ENCODE measurements around the gene FSD2. TPM values are rescaled to one million over a fixed set of nuclear protein-coding genes. Genes with fewer than 3 reads are reported as not detected.
A peak's percentile ranks its signal among the peaks of the same experiment; 100 is the strongest.

FSD2 gene
- total RNA-seq, 1 experiment from 2014 or later: not detected

DNA sequence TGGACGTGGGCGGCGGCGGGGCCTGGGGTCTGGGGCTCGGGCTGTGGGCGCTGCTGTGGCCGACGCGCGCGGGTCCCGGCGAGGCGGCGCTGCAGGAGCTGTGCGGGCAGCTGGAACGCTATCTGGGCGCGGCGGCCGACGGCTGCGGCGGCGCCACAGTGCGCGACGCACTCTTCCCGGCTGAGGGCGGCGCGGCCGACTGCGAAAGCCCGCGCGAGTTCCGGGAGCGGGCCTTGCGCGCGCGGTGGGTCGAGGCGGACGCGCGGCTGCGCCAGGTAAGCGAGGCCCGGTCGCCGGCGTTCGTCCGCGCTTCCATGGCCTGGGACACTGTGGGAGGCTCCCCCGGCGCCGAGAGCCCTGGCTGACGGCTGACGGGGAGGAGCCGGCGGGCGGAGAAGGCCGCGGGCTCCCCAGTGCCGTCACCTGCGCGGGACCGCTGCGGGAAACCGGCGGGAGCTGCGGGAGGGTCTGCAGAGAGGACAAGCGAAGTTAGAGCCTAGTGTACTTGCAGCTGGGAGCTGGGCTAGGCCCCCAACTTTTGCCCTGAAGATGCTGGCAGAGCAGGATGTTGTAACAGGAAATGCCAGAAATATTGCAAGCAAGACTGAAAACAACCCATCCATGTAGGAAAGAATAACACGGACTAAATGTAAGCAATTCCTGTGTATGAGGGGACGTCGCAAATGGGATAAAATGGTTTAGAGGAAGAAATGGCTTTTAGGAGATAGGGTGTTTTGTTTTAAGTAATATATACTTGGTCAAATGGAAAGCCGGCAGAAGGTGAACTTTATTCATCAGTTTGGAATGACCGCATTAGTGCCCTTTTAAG, 4.4 kb upstream of the FSD2 start:
- DNase-seq (peak; percentile 39), ATAC-seq (peak; percentile 33)
- peaks cover 2% of the 10 kb centered on the region; the same call in 1 of the 2 replicates for H3K36me3 ChIP-seq (ENCODE audit: low read depth, low read length)
- peak overlapping the region; percentile 6 for H3K27ac ChIP-seq (ENCODE audit: low read length)
- H3K4me2 ChIP-seq (ENCODE audit: low read length): peak overlapping the region; percentile 82
- no peaks in the 10 kb centered on the region for H3K9me3 ChIP-seq (ENCODE audit: low read length)
- peak overlapping the region; percentile 89 for H3K9ac ChIP-seq (ENCODE audit: low read length)
- TF ChIP-seq CTCF (conservative IDR thresholded peaks at IDR 0.05; ENCODE audit: low read depth, low read length) (no peak), EZH2phosphoT487 (IDR thresholded peaks at IDR 0.05; ENCODE audit: borderline replicate concordance, low read length) (no peak), EZH2 (IDR thresholded peaks at IDR 0.05; ENCODE audit: low read length, unreplicated experiment) (no peak)
- peaks cover 16% of the 10 kb centered on the region for H3K4me1 ChIP-seq (ENCODE audit: insufficient read depth, low read length)
- H3K9me2 ChIP-seq (replicated peaks; ENCODE audit: low read length): no peaks in the 10 kb centered on the region
- H3F3A ChIP-seq (ENCODE audit: low read length, unreplicated experiment): no peaks in the 10 kb centered on the region
- H4K20me1 ChIP-seq (ENCODE audit: low read length): 0 out of 2 replicates have a peak, but pooled peaks cover 5% of the 10 kb centered on the region
- ChIA-PET CTCF (interaction anchor here (0.6 kb wide), 1 partner anchor 175 kb away, joined by 3 read pairs; no protein-coding TSS in a partner anchor), POLR2A (ENCODE audit: unreplicated experiment) (interaction anchor here (0.6 kb wide), 1 partner anchor 59 kb away, joined by 3 read pairs; no protein-coding TSS in a partner anchor)
- H3K4me3 ChIP-seq (ENCODE audit: low read length): peak overlapping the region; percentile 90
- no peaks in the 10 kb centered on the region for H3K27me3 ChIP-seq (ENCODE audit: low read length)
- H3K79me2 ChIP-seq (ENCODE audit: low read length): peaks cover 35% of the 10 kb centered on the region
- intact Hi-C loops (cut with micrococcal nuclease): no loop called here
- no TSS peak for BruUV-seq (replicated peaks)
- H2AFZ ChIP-seq (ENCODE audit: low read length): peak overlapping the region; percentile 54

GRCh38 chr15:82809308-82810060, 3.6 kb upstream of the FSD2 start, which contains the start of gene WHAMM:
Gene WHAMM, plus strand, starts transcription at chr15:82809628. Its CDS starts 99 bp downstream, at chr15:82809727.
- Histone ChIP-seq H3K9me3 (ENCODE audit: low read length) (no peaks in the 10 kb centered on the region), H3K79me2 (ENCODE audit: low read length) (peaks cover 33% of the 10 kb centered on the region), H3K27me3 (ENCODE audit: low read length) (no peaks in the 10 kb centered on the region), H2AFZ (ENCODE audit: low read length) (peak within 1 kb of the TSS; percentile 86), H3K4me2 (ENCODE audit: low read length) (peak within 1 kb of the TSS; percentile 82), H3K4me3 (ENCODE audit: low read length) (peak within 1 kb of the TSS; percentile 90), H4K20me1 (ENCODE audit: low read length) (0 out of 2 replicates have a peak, but pooled peaks cover 5% of the 10 kb centered on the region), H3K4me1 (ENCODE audit: insufficient read depth, low read length) (peaks cover 16% of the 10 kb centered on the region), H3K27ac (ENCODE audit: low read length) (peak within 1 kb of the TSS; percentile 75), H3K9me2 (replicated peaks; ENCODE audit: low read length) (no peaks in the 10 kb centered on the region), H3K36me3 (ENCODE audit: low read depth, low read length) (no peaks in the 10 kb centered on the region), H3F3A (ENCODE audit: low read length, unreplicated experiment) (no peaks in the 10 kb centered on the region), H3K9ac (ENCODE audit: low read length) (peak within 1 kb of the TSS; percentile 89)
- CTCF ChIA-PET: no interaction called here
- POLR2A ChIA-PET (ENCODE audit: unreplicated experiment): interaction anchor here (0.6 kb wide), 2 partner anchors 26 to 137 kb away, joined by 3 to 10 read pairs; no protein-coding TSS in a partner anchor
- ATAC-seq (peak; percentile 89), DNase-seq (peak; percentile 98)
- intact Hi-C loops (cut with micrococcal nuclease): loop anchor here (5.0 kb wide), 1 partner anchor 57 kb away; no protein-coding TSS in a partner anchor
- no TSS peak for BruUV-seq (replicated peaks)
- TF ChIP-seq EZH2phosphoT487 (IDR thresholded peaks at IDR 0.05; ENCODE audit: borderline replicate concordance, low read length): no peak
- no peak for TF ChIP-seq EZH2 (IDR thresholded peaks at IDR 0.05; ENCODE audit: low read length, unreplicated experiment)
- no peak for TF ChIP-seq CTCF (conservative IDR thresholded peaks at IDR 0.05; ENCODE audit: low read depth, low read length)

Measured in PC-3 (cell line).